RWPE2 (cell line): Measurements from ENCODE around the gene C6orf89.
A peak's percentile ranks its signal among the peaks of the same experiment; 100 is the strongest.
"Not testable (repeated sequence)": the region's sequence is repeated elsewhere in the genome, so short reads cannot be mapped to it uniquely, and the experiment has no call there.

Experiments
- ATAC-seq: fragments of 200-7000 bp; cut with Tn5 transposase; 3 replicates; pipeline ENCODE4 v1.9.1; 2021; ENCODE audit warnings: low read depth
- DNase-seq: peaks from one replicate; pipeline ENCODE4 v3.0.0-alpha.2; 2020; ENCODE audit warnings: low spot score
- H3K27ac ChIP-seq: fragments of 450-650 bp; 2 replicates; pipeline ENCODE4 v1.5.1; 2017; ENCODE audit warnings: mild to moderate bottlenecking; ENCODE audit not compliant: poor library complexity, severe bottlenecking
- H3K27me3 ChIP-seq: fragments of 250-450 bp; sonication (Bioruptor Pico); 2 replicates; pipeline ENCODE4 v1.5.1; 2021; ENCODE audit warnings: mild to moderate bottlenecking, moderate library complexity; ENCODE audit not compliant: insufficient read depth, poor library complexity, severe bottlenecking
- H3K36me3 ChIP-seq: fragments of 250-450 bp; sonication (Bioruptor Pico); 2 replicates; pipeline ENCODE4 v1.5.1; 2020; ENCODE audit warnings: low read depth, mild to moderate bottlenecking, moderate library complexity
- H3K4me1 ChIP-seq: fragments of 250-450 bp; sonication (Bioruptor Pico); 2 replicates; pipeline ENCODE4 v1.5.1; 2021; ENCODE audit warnings: mild to moderate bottlenecking, moderate library complexity; ENCODE audit not compliant: insufficient read depth, poor library complexity, severe bottlenecking
- H3K4me3 ChIP-seq: fragments of 250-450 bp; sonication (Bioruptor Pico); 2 replicates; pipeline ENCODE4 v1.5.1; 2021; ENCODE audit warnings: mild to moderate bottlenecking, moderate library complexity; ENCODE audit not compliant: severe bottlenecking
- H3K9me3 ChIP-seq: fragments of 250-450 bp; sonication (Bioruptor Pico); 2 replicates; pipeline ENCODE4 v1.5.1; 2021; ENCODE audit warnings: mild to moderate bottlenecking, moderate library complexity; ENCODE audit not compliant: severe bottlenecking
- TF ChIP-seq, protein P1 (sequence below): fragments of 450-650 bp; IDR thresholded peaks from one replicate; pipeline ENCODE4 v1.5.1; 2017; ENCODE audit warnings: mild to moderate bottlenecking, moderate library complexity; ENCODE audit not compliant: poor library complexity, severe bottlenecking

The C6orf89 gene

DNA sequence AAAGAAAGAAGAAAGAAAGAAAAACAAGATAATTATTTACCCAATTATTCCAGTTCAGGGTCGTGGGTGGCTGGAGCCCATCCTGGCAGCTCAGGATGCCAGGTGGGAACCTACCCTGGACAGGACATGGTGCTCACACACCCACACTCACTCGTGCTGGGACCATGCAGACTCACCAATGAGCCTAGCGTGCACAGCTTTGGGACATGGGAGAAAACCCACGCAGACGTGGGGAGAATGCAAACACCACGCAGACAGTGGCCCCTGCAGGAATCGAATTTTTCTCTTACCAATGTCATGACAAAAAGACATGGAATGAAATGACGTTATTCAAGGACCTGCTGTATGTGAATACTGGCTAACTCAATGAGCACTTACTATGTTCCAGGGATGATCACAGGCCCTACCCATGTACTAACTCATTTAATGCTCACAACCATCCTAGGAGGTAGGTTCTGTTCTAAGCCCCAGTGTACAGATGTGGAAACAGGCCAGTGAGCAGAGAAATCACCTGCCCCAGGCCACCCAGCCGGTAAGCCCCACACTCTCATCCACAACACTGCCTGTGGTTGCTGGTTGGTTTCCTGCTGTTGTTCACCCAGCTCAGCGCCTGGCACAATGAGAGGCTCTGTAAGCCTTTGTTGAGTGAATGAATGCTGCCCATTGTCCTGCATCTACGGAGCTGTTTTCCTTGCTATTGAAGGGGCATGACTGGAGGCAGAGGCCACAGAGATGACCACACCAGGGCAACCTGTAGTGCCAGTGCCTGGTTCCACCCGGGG lies 62.0 kb downstream of the C6orf89 start:
- no peak for ATAC-seq
- no peak for DNase-seq
- Histone ChIP-seq H3K4me1 (peaks cover 12% of the 10 kb centered on the region), H3K4me3 (no peak overlapping the region), H3K36me3 (no peaks in the 10 kb centered on the region), H3K9me3 (no peaks in the 10 kb centered on the region), H3K27ac (no peak overlapping the region), H3K27me3 (no peaks in the 10 kb centered on the region)
- TF ChIP-seq, protein P1, sequence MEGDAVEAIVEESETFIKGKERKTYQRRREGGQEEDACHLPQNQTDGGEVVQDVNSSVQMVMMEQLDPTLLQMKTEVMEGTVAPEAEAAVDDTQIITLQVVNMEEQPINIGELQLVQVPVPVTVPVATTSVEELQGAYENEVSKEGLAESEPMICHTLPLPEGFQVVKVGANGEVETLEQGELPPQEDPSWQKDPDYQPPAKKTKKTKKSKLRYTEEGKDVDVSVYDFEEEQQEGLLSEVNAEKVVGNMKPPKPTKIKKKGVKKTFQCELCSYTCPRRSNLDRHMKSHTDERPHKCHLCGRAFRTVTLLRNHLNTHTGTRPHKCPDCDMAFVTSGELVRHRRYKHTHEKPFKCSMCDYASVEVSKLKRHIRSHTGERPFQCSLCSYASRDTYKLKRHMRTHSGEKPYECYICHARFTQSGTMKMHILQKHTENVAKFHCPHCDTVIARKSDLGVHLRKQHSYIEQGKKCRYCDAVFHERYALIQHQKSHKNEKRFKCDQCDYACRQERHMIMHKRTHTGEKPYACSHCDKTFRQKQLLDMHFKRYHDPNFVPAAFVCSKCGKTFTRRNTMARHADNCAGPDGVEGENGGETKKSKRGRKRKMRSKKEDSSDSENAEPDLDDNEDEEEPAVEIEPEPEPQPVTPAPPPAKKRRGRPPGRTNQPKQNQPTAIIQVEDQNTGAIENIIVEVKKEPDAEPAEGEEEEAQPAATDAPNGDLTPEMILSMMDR, result no peak

DNA sequence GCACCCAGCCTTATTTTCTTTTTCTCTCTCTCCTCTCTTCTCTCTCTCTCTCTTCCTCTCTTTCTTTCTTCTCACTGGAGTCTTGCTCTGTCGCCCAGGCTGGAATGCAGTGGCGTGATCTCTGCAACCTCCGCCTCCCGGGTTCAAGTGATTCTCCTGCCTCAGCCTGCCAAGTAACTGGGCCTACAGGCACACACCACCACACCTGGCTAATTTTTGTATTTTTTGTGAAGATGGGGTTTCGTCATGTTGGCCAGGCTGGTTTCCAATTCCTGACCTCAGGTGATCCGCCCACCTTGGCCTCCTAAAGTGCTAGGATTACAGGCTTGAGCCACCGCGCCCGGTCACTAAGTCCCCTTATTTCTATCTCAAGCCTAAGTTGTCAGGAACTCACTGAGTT lies 63.3 kb downstream of the C6orf89 start:
- not testable (repeated sequence) for H3K36me3 ChIP-seq, DNase-seq, H3K27me3 ChIP-seq, H3K9me3 ChIP-seq, ATAC-seq, H3K4me3 ChIP-seq
- Histone ChIP-seq H3K4me1 (peaks cover 12% of the 10 kb centered on the region), H3K27ac (peak overlapping the region; percentile 47)

DNA sequence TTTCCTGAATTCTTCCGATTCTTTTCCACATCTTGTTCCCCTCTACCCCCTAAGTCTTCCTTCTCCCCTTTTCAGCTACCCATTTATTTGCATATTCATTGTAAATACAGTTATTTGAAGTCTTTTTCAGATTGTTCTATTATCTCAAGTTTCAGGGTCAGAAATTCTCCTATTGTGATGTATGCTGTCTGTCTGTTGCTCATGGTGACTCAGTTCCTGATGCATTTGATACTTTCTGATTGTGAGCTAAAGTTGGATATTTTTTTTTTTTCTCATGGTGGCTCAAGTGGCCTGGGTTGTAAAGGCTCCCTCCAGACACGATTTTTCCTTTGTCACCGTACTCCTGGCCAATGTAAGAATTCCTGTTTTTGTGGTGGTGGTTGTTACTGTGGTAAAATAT lies 63.9 kb downstream of the C6orf89 start:
- Histone ChIP-seq H3K9me3 (no peaks in the 10 kb centered on the region), H3K27ac (peak overlapping the region; percentile 47), H3K36me3 (no peaks in the 10 kb centered on the region), H3K4me3 (no peak overlapping the region), H3K4me1 (peaks cover 12% of the 10 kb centered on the region), H3K27me3 (no peaks in the 10 kb centered on the region)
- ATAC-seq (peak; percentile 70), DNase-seq (no peak)
- TF ChIP-seq, protein P1, result no peak

DNA sequence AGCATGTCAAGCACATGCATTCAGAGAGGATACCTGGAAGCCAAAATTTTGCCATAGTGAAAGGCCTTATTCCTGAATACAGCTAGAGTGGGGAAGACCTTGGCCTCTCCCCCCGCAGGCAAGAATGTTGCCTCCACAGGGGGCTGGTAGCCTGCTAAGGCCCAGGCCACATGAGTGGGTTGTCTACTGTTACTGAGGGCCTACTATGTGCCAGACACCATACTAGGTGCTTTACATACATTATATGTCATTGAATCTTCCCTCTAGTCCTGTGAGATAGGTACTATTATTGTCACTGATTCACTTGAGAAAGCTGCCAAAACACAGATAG lies 68.1 kb downstream of the C6orf89 start:
- no peak for ATAC-seq

DNA sequence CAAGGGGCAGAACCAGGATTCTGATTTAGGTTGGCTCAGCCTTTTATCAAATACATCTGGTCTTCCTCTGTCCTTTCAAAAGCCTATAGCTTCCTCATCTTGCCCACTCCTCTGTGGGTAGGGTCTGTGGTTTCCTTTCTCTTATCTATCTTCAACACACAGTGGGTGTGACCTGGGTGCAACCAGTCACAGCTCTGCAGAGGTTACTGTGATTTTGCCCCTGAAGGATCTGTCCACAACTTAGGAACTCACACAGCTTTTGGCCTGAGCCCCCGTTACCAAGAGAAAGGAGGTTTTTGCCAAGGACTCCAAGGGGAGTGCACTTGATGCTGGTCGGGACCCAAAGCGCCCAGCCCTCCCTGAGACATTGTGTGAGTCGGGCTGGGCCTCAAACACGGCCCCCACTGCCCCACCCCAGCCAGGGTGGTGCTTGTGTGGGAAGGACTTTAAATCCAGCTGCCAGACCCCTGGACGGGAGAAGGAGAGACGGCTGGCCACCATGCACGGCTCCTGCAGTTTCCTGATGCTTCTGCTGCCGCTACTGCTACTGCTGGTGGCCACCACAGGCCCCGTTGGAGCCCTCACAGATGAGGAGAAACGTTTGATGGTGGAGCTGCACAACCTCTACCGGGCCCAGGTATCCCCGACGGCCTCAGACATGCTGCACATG lies 68.6 kb downstream of the C6orf89 start, which contains the start of gene PI16:
Gene PI16, plus strand, starts transcription at position 477 of the 670 bp plus-strand sequence. Its CDS starts 23 bp downstream, at position 500.
- peaks cover 8% of the 10 kb centered on the region for H3K4me1 ChIP-seq
- ATAC-seq (no peak), DNase-seq (no peak)
- H3K27ac ChIP-seq, result peak within 1 kb of the TSS; percentile 10
- no peaks in the 10 kb centered on the region for H3K9me3 ChIP-seq
- no peaks in the 10 kb centered on the region for H3K27me3 ChIP-seq
- H3K4me3 ChIP-seq, result no peak within 1 kb of the TSS
- TF ChIP-seq, protein P1, result no peak
- H3K36me3 ChIP-seq, result no peaks in the 10 kb centered on the region

More for the DNA sequence above, 68.1 kb downstream of the C6orf89 start:
- H3K9me3 ChIP-seq, result no peaks in the 10 kb centered on the region
- no peaks in the 10 kb centered on the region for H3K27me3 ChIP-seq
- DNase-seq, result no peak
- H3K36me3 ChIP-seq, result no peaks in the 10 kb centered on the region
- no peak overlapping the region for H3K4me3 ChIP-seq
- TF ChIP-seq, protein P1, result no peak
- no peak overlapping the region for H3K27ac ChIP-seq
- peaks cover 12% of the 10 kb centered on the region for H3K4me1 ChIP-seq
